Muscle layer of duodenum (tissue), 2 donors: ENCODE measurements around the gene BNIP3.
"Not testable (repeated sequence)": the region's sequence is repeated elsewhere in the genome, so short reads cannot be mapped to it uniquely, and the experiment has no call there.

Source experiments
- H3K27ac ChIP-seq: one replicate; pipeline ENCODE4 v1.7.0; 2013; ENCODE audit warnings: mild to moderate bottlenecking, low read length
- H3K27me3 ChIP-seq: one replicate; pipeline ENCODE4 v1.7.0; 2013; ENCODE audit warnings: low read depth, mild to moderate bottlenecking, control low read depth, low read length
- H3K36me3 ChIP-seq, 2 donors: one replicate each; pipeline ENCODE4 v1.7.0; 2013; ENCODE audit warnings: low read length in 2 of 2, control low read depth in 1 of 2, mild to moderate bottlenecking in 1 of 2; ENCODE audit not compliant: insufficient read depth in 2 of 2, control insufficient read depth in 1 of 2
- H3K4me1 ChIP-seq, 2 donors: one replicate each; pipeline ENCODE4 v1.7.0; 2013; ENCODE audit warnings: low read length in 2 of 2, mild to moderate bottlenecking in 2 of 2, control low read depth in 1 of 2, moderate library complexity in 1 of 2; ENCODE audit not compliant: insufficient read depth in 2 of 2, control insufficient read depth in 1 of 2
- H3K4me3 ChIP-seq, 2 donors: one replicate each; pipeline ENCODE4 v1.7.0; 2013; ENCODE audit warnings: low read length in 2 of 2, low read depth in 1 of 2, mild to moderate bottlenecking in 1 of 2
- H3K9me3 ChIP-seq, 2 donors: one replicate each; pipeline ENCODE4 v1.7.0; 2013; ENCODE audit warnings: low read length in 2 of 2, control low read depth in 1 of 2, mild to moderate bottlenecking in 1 of 2; ENCODE audit not compliant: control insufficient read depth in 1 of 2
- donor health status: healthy.

The BNIP3 gene

GRCh38 chr10:131986851-131987250 lies 5.1 kb upstream of the BNIP3 start:
- not testable (repeated sequence) for H3K27me3 ChIP-seq, H3K9me3 ChIP-seq, H3K36me3 ChIP-seq, H3K27ac ChIP-seq, H3K4me3 ChIP-seq, H3K4me1 ChIP-seq

GRCh38 chr10:131983780-131984179 lies 2.1 kb upstream of the BNIP3 start:
- H3K4me1 ChIP-seq: peaks cover 0 to 21% of the 10 kb centered on the region in 2 donors
- H3K27ac ChIP-seq: no peak overlapping the region
- no peaks in the 10 kb centered on the region for H3K36me3 ChIP-seq
- H3K9me3 ChIP-seq: no peaks in the 10 kb centered on the region
- no peak overlapping the region for H3K4me3 ChIP-seq
- no peaks in the 10 kb centered on the region for H3K27me3 ChIP-seq

DNA sequence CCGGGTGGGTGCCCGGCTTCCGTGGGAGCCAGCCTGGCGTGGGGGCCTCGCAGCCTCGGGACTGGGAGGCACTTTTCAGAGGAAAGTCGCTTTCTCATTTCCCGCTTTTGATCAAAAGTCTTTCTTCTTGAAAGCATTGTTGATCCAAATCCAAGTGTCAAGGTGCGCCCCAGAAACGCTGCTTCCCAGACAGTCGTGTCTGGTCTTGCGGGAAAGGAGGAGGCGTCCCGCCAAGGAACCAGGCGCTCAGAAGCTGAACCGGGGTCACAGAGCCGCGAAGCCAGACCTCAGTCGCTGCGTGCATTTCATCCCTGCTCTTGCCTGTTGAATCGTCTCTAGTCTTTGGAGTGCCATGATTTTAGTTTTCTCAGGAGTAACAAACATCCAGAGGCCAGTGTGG lies 1.1 kb upstream of the BNIP3 start:
- H3K4me1 ChIP-seq: peaks cover 0 to 21% of the 10 kb centered on the region in 2 donors
- H3K27ac ChIP-seq: no peak overlapping the region
- H3K9me3 ChIP-seq: no peaks in the 10 kb centered on the region
- H3K27me3 ChIP-seq: no peaks in the 10 kb centered on the region
- peak overlapping the region in 1 of 2 donors; percentile 91 for H3K4me3 ChIP-seq
- H3K36me3 ChIP-seq: no peaks in the 10 kb centered on the region

DNA sequence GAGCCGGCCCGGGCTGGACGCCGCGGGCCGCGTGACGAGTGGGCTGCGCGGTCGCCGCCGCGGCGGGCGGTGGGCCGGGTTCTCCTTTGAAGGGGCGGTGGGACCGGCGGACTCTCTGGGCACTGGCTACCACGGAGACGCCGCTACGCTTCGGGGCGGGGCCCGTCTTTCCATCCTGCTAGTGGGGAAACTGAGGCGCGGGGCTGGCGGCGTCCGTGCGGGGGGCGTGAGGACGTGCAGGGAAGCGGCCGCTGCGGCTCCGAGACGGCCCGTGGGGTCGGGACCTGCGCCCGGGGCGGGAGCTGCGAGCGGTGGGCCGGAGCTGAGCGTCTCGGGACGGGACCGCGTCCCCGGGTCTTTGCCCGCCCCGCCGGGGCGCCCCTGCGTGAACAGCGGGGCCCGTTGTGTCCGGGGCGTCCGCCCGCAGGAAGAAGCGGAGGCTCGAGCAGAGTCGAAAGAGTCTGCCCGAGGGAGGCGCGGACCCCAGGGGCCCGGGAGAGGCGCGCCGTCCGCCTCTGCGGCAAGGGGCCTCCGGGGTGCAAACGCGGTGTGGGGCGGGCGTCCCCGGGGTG lies 548 bp upstream of the BNIP3 start:
- H3K9me3 ChIP-seq: no peaks in the 10 kb centered on the region
- H3K4me1 ChIP-seq: peaks cover 0 to 21% of the 10 kb centered on the region in 2 donors
- peak overlapping the region in 1 of 2 donors; percentile 91 for H3K4me3 ChIP-seq
- H3K27me3 ChIP-seq: no peaks in the 10 kb centered on the region
- H3K27ac ChIP-seq: no peak overlapping the region
- H3K36me3 ChIP-seq: no peaks in the 10 kb centered on the region

GRCh38 chr10:131980761-131981428 lies 828 bp downstream of the BNIP3 start:
- H3K9me3 ChIP-seq: no peaks in the 10 kb centered on the region
- no peaks in the 10 kb centered on the region for H3K27me3 ChIP-seq
- H3K4me1 ChIP-seq: peaks cover 0 to 21% of the 10 kb centered on the region in 2 donors
- H3K4me3 ChIP-seq: peak overlapping the region; percentile 84 to 91
- H3K27ac ChIP-seq: no peak overlapping the region
- no peaks in the 10 kb centered on the region for H3K36me3 ChIP-seq

GRCh38 chr10:131980321-131980720 lies 1.4 kb downstream of the BNIP3 start:
- H3K27ac ChIP-seq: no peak overlapping the region
- H3K27me3 ChIP-seq: no peaks in the 10 kb centered on the region
- H3K4me3 ChIP-seq: peak overlapping the region; percentile 43 to 84
- no peaks in the 10 kb centered on the region for H3K9me3 ChIP-seq
- H3K4me1 ChIP-seq: peaks cover 0 to 21% of the 10 kb centered on the region in 2 donors
- no peaks in the 10 kb centered on the region for H3K36me3 ChIP-seq

GRCh38 chr10:131979821-131980270 lies 1.9 kb downstream of the BNIP3 start:
- Histone ChIP-seq H3K9me3 (no peaks in the 10 kb centered on the region), H3K4me3 (peak overlapping the region; percentile 41 to 43), H3K4me1 (peaks cover 0 to 21% of the 10 kb centered on the region in 2 donors), H3K36me3 (no peaks in the 10 kb centered on the region), H3K27ac (no peak overlapping the region), H3K27me3 (no peaks in the 10 kb centered on the region)

GRCh38 chr10:131979336-131979735 lies 2.4 kb downstream of the BNIP3 start:
- no peak overlapping the region for H3K27ac ChIP-seq
- peak overlapping the region; percentile 41 to 43 for H3K4me3 ChIP-seq
- H3K4me1 ChIP-seq: peaks cover 0 to 21% of the 10 kb centered on the region in 2 donors

DNA sequence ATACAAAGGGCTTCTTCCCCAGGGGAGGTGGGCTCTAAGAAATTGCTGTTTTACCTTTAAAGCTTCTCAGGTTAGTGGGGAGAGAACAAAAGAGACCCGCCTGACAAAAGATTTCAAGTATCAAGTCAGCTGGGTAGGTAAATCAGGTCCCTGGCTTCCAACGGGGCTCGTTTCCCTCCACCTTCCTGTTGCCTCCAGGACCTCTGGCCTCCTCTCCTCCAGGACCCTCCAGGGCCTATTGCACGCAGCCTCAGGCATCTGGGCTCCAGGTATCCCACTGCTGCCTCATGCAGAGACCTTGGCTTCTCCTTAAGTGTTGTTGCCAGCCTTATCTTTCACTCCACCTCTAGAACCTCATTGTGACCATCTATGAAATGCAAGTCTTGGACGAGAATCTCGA lies 2.9 kb downstream of the BNIP3 start:
- H3K27ac ChIP-seq: no peak overlapping the region
- no peaks in the 10 kb centered on the region for H3K36me3 ChIP-seq
- H3K4me1 ChIP-seq: peaks cover 0 to 21% of the 10 kb centered on the region in 2 donors
- no peaks in the 10 kb centered on the region for H3K9me3 ChIP-seq
- no peaks in the 10 kb centered on the region for H3K27me3 ChIP-seq
- no peak overlapping the region for H3K4me3 ChIP-seq

More at GRCh38 chr10:131979336-131979735, 2.4 kb downstream of the BNIP3 start:
- H3K36me3 ChIP-seq: no peaks in the 10 kb centered on the region
- H3K9me3 ChIP-seq: no peaks in the 10 kb centered on the region
- H3K27me3 ChIP-seq: no peaks in the 10 kb centered on the region

- Histone ChIP-seq H3K27me3 (no peaks in the 10 kb centered on the region), H3K27ac (no peak overlapping the region), H3K4me3 (no peak overlapping the region), H3K4me1 (peaks cover 0 to 21% of the 10 kb centered on the region in 2 donors), H3K9me3 (no peaks in the 10 kb centered on the region), H3K36me3 (no peaks in the 10 kb centered on the region)
Measured at GRCh38 chr10:131978366-131978765, 3.4 kb downstream of the BNIP3 start.

- H3K27ac ChIP-seq: no peak overlapping the region
- no peaks in the 10 kb centered on the region for H3K27me3 ChIP-seq
- H3K36me3 ChIP-seq: no peaks in the 10 kb centered on the region
- no peak overlapping the region for H3K4me3 ChIP-seq
- H3K4me1 ChIP-seq: peaks cover 0 to 21% of the 10 kb centered on the region in 2 donors
- no peaks in the 10 kb centered on the region for H3K9me3 ChIP-seq
Measured at GRCh38 chr10:131977323-131978096, 4.2 kb downstream of the BNIP3 start.
